Transverse colon (tissue), 4 donors: Measurements from ENCODE around the gene SERPINB8. TPM values are rescaled to one million over a fixed set of nuclear protein-coding genes. Genes with fewer than 3 reads are reported as not detected.

Experiments
- DNase-seq: peaks from one replicate; pipeline ENCODE4 v3.0.0-alpha.2; 2019
- H3K27ac ChIP-seq, 4 donors: fragments of 200-600 bp; sonication (generic); 2 replicates each; pipeline ENCODE4 v1.5.1; 2016 to 2018; ENCODE audit warnings: inconsistent platforms in 4 of 4
- H3K27me3 ChIP-seq: fragments of 200-600 bp; sonication (generic); 2 replicates; pipeline ENCODE4 v1.5.1; 2017; ENCODE audit warnings: inconsistent platforms
- H3K36me3 ChIP-seq, 4 donors: fragments of 200-600 bp; sonication (generic); 2 replicates each; pipeline ENCODE4 v1.5.1; 2017 to 2019; ENCODE audit warnings: inconsistent platforms in 4 of 4
- H3K4me1 ChIP-seq, 4 donors: fragments of 200-600 bp; sonication (generic); 2 replicates each; pipeline ENCODE4 v1.5.1; 2017 to 2020; ENCODE audit warnings: inconsistent platforms in 4 of 4
- H3K4me3 ChIP-seq, 4 donors: fragments of 200-600 bp; sonication (generic); 1 replicate in 1 of 4; 2 replicates in 3 of 4; pipeline versions ENCODE4 v1.5.1 to v1.6.1; 2017 to 2019; ENCODE audit warnings: inconsistent platforms in 4 of 4
- H3K9me3 ChIP-seq, 2 donors: fragments of 200-600 bp; sonication (generic); 2 replicates each; pipeline ENCODE4 v1.5.1; 2017 to 2019; ENCODE audit warnings: inconsistent platforms in 2 of 2
- EP300 ChIP-seq: sonication (generic); formaldehyde crosslinking; IDR thresholded peaks from one replicate; pipeline ENCODE4 v1.6.1; 2017; ENCODE audit warnings: antibody characterized with exemption, low read depth
- POLR2A ChIP-seq: fragments of 450-650 bp; IDR thresholded peaks from one replicate; pipeline ENCODE4 v1.6.1; 2016; ENCODE audit warnings: antibody characterized with exemption, mild to moderate bottlenecking, moderate library complexity
- POLR2AphosphoS5 ChIP-seq, 3 donors: sonication (generic); formaldehyde crosslinking; IDR thresholded peaks; one replicate each; pipeline ENCODE4 v1.6.1; 2016; ENCODE audit warnings: antibody characterized with exemption in 3 of 3
- WGBS, 2 donors: methylation state at CpG; one replicate each; pipeline ENCODE4 v1.1.5; 2018; ENCODE audit warnings: low coverage in 1 of 2; 5-methylcytosine and 5-hydroxymethylcytosine counted together
- in situ Hi-C, 4 donors: fragments of 200-750 bp; cut with MboI; loops; one replicate each; pipeline versions ENCODE4 v1.15.0 to v1.15.1; 2017; ENCODE audit warnings: low sequenced_read_pairs in 3 of 4, low pct_ligation_motif_present in 1 of 4, low pct_unique_long_range_greater_than_20kb in 1 of 4
- intact Hi-C: fragments of 100-400 bp; cut with DNase I; formaldehyde crosslinking; loops from one replicate; pipeline ENCODE4 v1.15.1; 2023; ENCODE audit warnings: low total_unique reads
- total RNA-seq, 4 donors: library from RNA; depleted of rRNA; stranded (reverse); fragments of >200 nt; gene quantifications; one replicate each; pipeline ENCODE4 v1.1.0, GENCODE V29; 2016
- TF ChIP-seq, protein P1 (sequence below), 5 experiments: fragments of 200-600 bp in 3 of 5; fragments of 450-650 bp in 2 of 5; sonication (generic) in 3 of 5; IDR thresholded peaks; 1 replicate in 2 of 5; 2 replicates in 3 of 5; pipeline ENCODE4 v1.5.1; 2016 to 2017; ENCODE audit warnings: antibody characterized with exemption in 5 of 5, inconsistent platforms in 3 of 5, mild to moderate bottlenecking in 2 of 5, moderate library complexity in 1 of 5

Gene SERPINB8
- total RNA-seq, 4 donors from 2014 or later, result 3.0 to 15.7 (median 13.5) TPM

DNA sequence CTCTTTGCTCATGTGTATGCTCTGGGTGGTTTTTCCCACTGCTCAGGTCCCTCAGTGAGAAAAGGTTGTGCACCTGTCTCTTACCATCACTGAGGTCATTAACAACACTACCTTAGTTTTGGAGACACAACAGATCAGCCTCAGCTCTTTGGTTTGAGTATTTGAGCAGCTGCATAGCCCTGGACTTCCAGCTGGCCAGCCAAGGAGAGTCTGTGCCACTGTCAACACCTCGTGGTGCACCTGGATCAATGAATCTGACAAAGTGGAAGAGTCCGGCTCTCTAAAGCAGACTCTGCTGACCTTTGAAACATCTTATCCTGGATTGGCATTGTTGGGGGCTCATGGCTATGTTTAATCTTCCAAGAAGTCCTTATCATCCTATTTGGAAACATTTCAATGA lies 30.0 kb downstream of the SERPINB8 start:
- 76% methylated on average over 2 of the region's 2 CpGs; no CpG with 5 or more reads in 1 of the 2 donors for WGBS, 2 donors
- Histone ChIP-seq H3K9me3 (peaks cover 0 to 3% of the 10 kb centered on the region in 2 donors), H3K27ac (no peak overlapping the region), H3K27me3 (no peaks in the 10 kb centered on the region), H3K36me3 (no peaks in the 10 kb centered on the region), H3K4me3 (no peak overlapping the region), H3K4me1 (no peaks in the 10 kb centered on the region)
- intact Hi-C loops (loop anchor here (5.0 to 10.0 kb wide), 2 partner anchors 38 to 55 kb away; partner anchors contain the start of gene HMSD), in situ Hi-C loops (loop anchor here in 3 of 4 donors (25.0 kb wide), 1 partner anchor 488 kb away; no protein-coding TSS in a partner anchor)
- no peak for DNase-seq
- TF ChIP-seq EP300, result no peak
- TF ChIP-seq POLR2A, result no peak
- TF ChIP-seq POLR2AphosphoS5 (IDR thresholded peaks at IDR 0.05), result no peak
- TF ChIP-seq, protein P1, sequence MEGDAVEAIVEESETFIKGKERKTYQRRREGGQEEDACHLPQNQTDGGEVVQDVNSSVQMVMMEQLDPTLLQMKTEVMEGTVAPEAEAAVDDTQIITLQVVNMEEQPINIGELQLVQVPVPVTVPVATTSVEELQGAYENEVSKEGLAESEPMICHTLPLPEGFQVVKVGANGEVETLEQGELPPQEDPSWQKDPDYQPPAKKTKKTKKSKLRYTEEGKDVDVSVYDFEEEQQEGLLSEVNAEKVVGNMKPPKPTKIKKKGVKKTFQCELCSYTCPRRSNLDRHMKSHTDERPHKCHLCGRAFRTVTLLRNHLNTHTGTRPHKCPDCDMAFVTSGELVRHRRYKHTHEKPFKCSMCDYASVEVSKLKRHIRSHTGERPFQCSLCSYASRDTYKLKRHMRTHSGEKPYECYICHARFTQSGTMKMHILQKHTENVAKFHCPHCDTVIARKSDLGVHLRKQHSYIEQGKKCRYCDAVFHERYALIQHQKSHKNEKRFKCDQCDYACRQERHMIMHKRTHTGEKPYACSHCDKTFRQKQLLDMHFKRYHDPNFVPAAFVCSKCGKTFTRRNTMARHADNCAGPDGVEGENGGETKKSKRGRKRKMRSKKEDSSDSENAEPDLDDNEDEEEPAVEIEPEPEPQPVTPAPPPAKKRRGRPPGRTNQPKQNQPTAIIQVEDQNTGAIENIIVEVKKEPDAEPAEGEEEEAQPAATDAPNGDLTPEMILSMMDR (IDR thresholded peaks at IDR 0.05), result no peak

DNA sequence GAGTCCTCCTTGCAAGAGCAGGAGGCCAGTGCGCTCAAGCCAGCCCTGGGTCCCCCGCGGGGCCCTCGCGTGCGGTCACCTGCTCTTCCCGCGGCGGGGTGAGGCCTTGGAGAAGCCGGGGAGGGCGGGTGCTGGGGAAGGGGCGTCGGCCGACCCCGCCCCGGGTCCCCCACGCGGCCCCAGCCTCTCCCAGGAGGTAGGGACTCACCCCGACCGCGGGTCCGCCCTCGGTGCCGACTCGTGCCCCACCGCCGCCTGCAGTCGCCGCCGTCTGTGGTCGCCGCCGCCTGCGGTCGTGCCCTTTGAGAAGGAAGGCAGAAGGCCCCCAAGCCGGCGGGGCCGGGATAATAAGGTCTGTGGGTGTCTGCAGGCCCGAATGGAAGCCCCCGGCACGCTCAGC lies 32.7 kb downstream of the SERPINB8 start:
- no peak overlapping the region for H3K4me3 ChIP-seq
- in situ Hi-C loops, result no loop called here
- no peak overlapping the region for H3K27ac ChIP-seq
- TF ChIP-seq POLR2A, result no peak
- TF ChIP-seq POLR2AphosphoS5 (IDR thresholded peaks at IDR 0.05), result no peak
- TF ChIP-seq, protein P1 (IDR thresholded peaks at IDR 0.05), result no peak
- TF ChIP-seq EP300, result no peak
- no peaks in the 10 kb centered on the region for H3K4me1 ChIP-seq
- H3K9me3 ChIP-seq, result no peaks in the 10 kb centered on the region
- intact Hi-C loops, result no loop called here
- no peaks in the 10 kb centered on the region for H3K27me3 ChIP-seq
- 74 to 80% methylated on average over 1 to 41 of the region's 41 CpGs for WGBS, 2 donors
- H3K36me3 ChIP-seq, result no peaks in the 10 kb centered on the region
- DNase-seq, result no peak

DNA sequence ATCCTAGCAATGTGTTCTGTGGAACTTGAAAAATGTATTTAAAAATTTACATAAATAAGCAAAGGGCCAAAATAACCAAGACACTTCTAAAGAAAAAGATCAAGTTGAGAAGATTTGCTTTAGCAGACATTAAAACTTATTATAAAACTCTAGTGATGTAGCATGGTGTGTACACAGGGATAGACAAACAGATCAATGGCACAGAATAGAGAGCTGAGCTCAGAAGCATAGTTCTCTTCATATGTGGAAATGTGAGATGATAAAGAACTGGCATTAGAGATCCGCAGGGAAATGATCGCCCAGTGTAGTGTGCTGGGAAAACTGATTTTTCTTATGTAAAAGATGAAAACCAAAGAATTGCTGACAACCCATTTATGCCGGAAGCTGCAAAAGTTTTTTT lies 39.4 kb downstream of the SERPINB8 start:
- no peaks in the 10 kb centered on the region for H3K9me3 ChIP-seq
- no peaks in the 10 kb centered on the region for H3K4me1 ChIP-seq
- no peak overlapping the region for H3K27ac ChIP-seq
- TF ChIP-seq POLR2A, result no peak
- TF ChIP-seq, protein P1 (IDR thresholded peaks at IDR 0.05), result no peak
- TF ChIP-seq EP300, result no peak
- TF ChIP-seq POLR2AphosphoS5 (IDR thresholded peaks at IDR 0.05), result no peak
- H3K27me3 ChIP-seq, result no peaks in the 10 kb centered on the region
- intact Hi-C loops (no loop called here), in situ Hi-C loops (no loop called here)
- DNase-seq, result no peak
- H3K4me3 ChIP-seq, result no peak overlapping the region
- H3K36me3 ChIP-seq, result no peaks in the 10 kb centered on the region
- 94 to 97% methylated on average over 3 of the region's 3 CpGs for WGBS, 2 donors

DNA sequence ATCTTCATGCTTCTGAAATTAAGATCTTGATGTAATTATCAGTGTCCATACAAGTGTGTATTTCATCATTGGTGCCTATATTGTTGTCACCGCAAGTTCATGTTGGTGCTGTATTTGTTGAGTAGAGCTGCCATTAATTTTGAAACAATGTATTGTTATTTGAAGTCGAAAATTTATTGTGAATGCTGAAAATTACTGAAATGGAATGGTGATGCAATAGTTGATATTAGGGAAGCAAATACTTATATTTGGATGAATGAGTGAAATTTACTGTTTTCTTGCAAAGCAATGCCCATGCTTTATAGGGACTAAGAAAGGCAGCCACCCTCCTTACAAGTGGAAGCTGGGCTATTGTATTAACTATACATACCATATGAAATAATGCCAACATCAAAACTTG lies 41.6 kb downstream of the SERPINB8 start:
- Histone ChIP-seq H3K4me1 (no peaks in the 10 kb centered on the region), H3K27ac (no peak overlapping the region), H3K27me3 (no peaks in the 10 kb centered on the region), H3K9me3 (no peaks in the 10 kb centered on the region), H3K36me3 (no peaks in the 10 kb centered on the region), H3K4me3 (no peak overlapping the region)
- TF ChIP-seq POLR2AphosphoS5 (IDR thresholded peaks at IDR 0.05) (no peak), EP300 (no peak), POLR2A (no peak)
- TF ChIP-seq, protein P1 (IDR thresholded peaks at IDR 0.05), result no peak
- in situ Hi-C loops (no loop called here), intact Hi-C loops (no loop called here)
- WGBS, 2 donors, result 84 to 92% methylated on average over 2 of the region's 2 CpGs
- no peak for DNase-seq
